Inferior parietal cortex (tissue), 1 donor: Measurements from ENCODE around the gene IFNB1.
A peak's percentile ranks its signal among the peaks of the same experiment; 100 is the strongest.

Source experiments
- DNase-seq: peaks from one replicate; pipeline ENCODE4 v3.0.0-alpha.2; 2016; ENCODE audit errors: extremely low spot score

IFNB1 gene

DNA sequence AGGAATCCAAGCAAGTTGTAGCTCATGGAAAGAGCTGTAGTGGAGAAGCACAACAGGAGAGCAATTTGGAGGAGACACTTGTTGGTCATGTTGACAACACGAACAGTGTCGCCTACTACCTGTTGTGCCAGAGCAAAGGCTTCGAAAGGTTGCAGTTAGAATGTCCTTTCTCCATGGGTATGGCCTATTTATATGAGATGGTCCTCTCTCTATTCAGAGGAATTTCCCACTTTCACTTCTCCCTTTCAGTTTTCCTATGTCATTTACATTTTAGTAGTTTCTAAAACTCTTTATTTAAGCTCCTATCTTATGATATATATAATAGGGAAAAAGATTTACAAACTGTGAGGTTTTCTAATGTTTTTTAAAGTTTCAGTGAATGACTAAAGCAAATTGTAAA is at the start of gene IFNB1:
Gene IFNB1 (minus strand): TSS at position 162 of the 400 bp plus-strand sequence. CDS start 73 bp downstream, at position 89.
- no peak for DNase-seq

- no peak for DNase-seq
These were observed 44.0 kb upstream of the IFNB1 start for GRCh38 chr9:21121595-21122251.

GRCh38 chr9:21121079-21121478 is 43.3 kb upstream of the IFNB1 start:
- DNase-seq = no peak

GRCh38 chr9:21119093-21119770 is 41.5 kb upstream of the IFNB1 start:
- no peak for DNase-seq

DNA sequence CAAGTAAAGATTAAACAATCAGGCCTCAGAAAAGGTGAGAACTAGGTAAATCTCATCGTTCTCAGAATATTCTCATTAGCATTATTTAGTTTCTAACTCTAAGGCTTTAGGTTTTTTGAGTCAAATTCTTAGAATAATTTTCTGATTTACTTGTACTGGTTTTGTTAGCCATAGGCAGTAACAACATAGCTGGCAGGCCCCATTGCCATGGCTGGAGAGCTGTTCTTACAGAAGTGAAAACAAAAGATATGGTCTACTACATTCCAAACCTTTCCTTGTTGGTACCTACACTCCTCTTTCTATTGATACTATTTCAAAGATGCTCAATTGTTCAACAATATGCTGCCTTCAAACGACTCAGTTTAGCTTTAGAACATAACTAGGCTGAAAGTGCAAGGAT is 36.6 kb upstream of the IFNB1 start:
- no peak for DNase-seq

DNA sequence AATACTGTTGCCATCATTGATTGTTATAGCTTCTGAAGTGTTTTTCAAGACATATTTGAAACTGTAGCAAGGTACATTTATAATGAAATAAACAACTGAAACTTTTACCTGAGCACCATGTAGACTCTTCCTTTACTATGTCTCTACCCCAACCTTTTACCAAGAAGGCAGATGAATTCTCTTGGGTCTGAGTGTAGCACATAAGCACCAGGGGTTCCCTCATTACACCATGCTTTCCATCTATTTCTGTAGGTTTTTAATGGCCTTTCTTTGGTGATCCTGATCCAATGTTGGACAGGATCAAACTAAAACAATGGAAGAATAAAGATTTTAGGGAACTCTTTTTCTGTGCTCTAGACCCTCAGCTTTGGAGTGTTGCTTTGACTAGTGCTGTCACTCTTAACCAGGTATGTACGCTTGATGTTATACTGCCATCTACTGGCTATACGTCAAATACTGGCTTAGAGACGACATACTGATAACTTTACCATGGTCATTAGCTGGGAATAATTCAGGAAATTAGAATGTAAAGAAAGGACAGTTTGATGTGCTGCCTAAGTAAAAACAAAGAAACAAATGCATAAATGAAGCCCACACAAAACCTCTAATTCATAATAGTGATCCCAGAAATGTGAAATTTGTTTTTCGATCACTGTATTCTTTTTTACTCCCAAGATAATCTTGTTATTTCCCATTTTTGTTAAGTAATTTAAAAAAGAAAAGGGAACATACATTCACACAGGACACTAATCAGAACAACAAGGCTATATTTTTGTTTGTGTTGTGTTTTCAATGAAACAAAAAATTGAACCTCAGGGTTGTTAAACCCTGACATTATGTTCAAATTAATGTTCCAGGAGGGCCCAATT is 33.2 kb upstream of the IFNB1 start:
- peak; percentile 86 for DNase-seq

GRCh38 chr9:21104787-21105186 is 27.0 kb upstream of the IFNB1 start:
- no peak for DNase-seq

DNA sequence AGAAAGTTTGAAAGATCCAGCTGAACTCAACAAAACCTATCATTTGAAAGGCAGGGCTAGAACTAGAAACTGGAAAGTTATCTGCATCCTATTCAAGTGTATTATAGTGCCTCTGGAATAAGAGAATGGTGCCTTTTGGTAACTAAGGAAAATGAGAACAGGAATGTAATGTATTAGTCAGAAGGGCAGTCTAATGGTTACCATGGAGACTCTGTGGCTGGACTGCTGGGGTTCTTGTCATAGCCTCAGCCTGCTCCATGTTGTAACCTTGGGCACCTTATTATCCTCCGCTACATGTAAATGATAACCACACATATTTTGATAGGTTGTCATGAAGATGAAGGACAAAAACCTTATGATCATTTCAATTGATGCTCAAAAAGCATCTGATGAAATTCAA is 24.6 kb upstream of the IFNB1 start:
- DNase-seq = no peak

DNA sequence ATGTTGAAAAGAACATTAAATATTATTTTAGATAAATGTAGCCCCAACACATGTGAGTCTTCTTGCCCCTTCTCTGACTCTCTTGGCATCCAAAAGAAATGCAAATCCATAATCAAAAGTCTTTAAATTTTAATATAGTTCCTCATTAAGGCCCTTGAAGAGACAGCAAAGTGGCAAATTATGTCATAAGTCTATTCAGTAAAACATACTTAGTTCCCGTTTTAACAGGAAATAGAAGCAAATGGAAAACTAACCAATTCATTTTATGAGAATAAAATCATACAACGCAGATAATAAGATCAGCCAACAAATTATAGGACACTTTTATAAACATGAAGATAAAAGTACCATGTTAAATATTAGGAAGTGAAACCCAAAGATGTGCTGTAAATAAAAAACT is 20.1 kb upstream of the IFNB1 start:
- no peak for DNase-seq

DNA sequence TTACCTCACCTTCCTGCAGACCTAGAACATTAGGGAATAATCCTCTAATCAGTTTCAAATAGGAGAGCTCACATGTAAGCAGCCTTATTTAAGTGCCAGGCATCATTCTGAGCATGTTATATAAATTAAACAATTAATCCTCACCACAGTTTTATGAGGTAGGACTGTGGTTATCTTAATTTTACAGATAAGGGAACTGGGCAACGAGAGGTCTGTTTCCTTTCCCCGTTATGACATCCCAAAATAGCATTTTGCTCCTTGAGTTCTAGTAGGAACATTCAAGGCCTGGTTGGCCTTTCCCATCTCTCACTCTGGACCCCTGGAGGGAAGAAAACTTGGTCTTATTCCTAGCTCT is 19.1 kb upstream of the IFNB1 start:
- DNase-seq = no peak

DNA sequence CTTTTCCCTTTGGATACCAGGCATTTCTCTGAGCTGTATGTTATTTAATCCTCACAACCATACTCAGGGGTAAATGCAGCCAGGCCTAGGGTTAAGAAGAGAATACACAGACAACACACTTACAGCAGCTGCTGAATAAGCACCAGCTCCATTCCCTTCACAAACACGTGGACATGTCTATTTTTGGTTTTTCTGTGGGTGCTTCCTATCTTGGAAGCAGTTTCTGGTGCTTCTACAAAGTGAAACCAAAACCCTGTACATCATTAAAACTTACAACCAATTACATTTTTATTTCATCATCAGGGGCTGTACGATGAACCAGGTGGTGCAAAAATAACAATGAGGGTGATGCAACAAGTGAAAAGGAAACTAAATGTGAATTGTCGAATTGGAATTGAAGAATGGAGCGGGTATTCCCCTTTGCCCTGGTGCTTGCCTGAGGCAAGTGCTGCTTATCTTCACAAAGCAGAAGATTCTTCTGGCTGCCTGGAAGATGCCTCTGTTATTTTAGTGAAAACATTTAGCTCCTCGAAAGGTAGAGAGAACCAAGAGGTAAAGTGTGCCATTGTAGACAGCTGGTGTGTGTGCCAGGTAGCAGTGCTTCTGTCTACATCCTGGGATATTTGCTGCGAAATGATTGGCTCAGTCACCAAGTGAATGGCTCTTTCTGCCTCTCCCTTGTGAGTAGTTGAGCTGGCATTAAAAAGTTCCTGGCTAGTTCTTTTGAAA is 18.6 kb upstream of the IFNB1 start:
- peak; percentile 36 for DNase-seq

- no peak for DNase-seq
These were observed 17.8 kb upstream of the IFNB1 start for GRCh38 chr9:21095561-21095960.

DNA sequence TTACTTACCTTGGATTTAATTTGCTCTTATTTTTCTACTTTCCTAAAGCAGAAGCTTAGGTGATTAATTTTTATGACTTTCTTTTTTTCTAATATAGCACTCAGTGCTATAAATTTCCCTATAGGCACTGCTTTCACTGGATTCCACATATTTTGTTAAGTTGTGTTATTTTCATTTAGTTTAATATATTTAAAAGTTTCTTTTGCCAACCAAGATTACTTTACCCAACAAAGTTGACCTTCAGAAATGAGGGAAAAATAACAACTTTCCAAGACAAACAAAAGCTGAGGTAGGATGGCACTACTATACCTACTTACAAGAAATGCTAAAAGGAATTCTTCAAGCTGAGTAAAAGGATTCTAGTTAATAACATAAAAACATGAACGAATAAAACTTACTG is 8.8 kb upstream of the IFNB1 start:
- no peak for DNase-seq

GRCh38 chr9:21085005-21085404 is 7.3 kb upstream of the IFNB1 start:
- no peak for DNase-seq

- no peak for DNase-seq
These were observed 6.6 kb upstream of the IFNB1 start for GRCh38 chr9:21084242-21084850.

DNA sequence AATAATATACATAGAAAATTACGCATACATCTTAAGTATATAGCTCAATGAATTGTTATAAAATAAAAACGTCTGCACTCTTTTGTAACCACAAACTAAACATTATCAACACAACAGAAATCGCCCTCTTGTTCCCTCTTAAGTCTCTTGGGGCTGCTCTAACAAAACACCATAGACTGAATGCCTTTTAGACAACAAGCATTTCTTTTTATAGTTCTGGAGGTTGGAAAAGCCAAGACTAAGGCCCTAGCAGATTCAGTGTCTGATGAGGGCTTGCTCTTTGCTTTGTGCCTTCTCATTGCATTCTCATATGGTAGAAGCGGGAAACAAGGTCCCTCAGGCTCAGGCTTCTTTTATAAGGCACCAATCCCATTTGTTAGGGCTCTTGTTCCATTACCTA is 4.9 kb upstream of the IFNB1 start:
- DNase-seq = no peak

GRCh38 chr9:21081999-21082398 is 4.3 kb upstream of the IFNB1 start:
- no peak for DNase-seq

DNA sequence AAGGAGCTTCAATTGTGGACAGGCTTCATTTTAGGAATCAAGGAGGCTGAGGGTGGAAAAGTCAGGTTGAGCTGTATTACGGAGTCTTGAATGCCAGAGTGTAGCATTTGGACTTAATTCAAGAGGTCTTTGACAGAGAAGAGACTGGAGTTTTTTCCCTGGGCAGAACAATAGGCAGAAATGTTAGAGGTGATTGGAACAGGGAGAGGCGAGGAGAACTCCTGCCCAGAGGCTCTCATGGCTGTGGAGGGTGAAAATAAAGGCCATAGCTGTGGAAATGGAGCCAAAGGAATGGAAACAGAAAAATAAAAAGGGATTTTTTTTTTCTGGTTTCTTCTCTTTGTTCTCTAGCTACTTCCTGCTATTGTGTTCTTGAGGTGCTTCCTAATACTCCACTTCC is 3.7 kb upstream of the IFNB1 start:
- DNase-seq = no peak

DNA sequence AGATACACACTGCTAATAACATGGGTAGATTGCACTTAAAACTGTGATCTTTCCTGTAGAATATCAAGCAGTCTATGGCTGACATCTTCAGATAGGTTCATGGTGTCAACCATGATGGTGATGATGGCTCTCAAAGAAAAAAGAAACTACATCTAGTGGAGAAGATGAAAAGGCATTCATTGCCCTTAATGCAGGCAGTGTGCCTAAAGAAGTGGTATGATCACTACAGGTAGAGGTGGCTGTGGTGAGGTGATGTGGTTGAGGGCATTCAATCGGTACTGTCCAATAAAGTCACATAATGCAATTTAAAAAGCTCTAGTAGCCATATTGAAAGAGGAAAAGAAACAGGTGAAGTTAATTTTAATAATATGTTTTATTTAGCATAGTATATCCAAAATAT is 3.1 kb upstream of the IFNB1 start:
- no peak for DNase-seq

- no peak for DNase-seq
These were observed 960 bp upstream of the IFNB1 start for GRCh38 chr9:21078702-21079101.

DNA sequence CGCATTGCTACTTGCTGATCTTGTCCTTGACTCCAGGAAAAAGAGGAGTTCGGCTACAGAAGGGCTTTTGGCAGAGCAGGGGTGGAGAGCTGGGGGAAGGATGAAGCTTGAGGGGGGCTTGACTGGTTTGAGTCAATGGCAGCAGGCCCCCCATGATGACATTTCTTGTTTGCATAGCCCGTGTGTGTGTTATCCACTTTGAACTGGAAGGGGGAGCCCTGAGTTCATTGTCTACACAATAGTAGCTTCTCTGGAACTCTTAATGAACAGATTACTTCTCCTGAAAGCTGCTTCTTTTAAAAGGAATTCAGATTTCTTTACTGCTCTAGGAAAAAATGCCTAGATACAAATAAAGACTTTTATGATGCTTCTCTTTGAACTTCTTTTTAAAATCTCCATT is 2.3 kb downstream of the IFNB1 start:
- DNase-seq = no peak

DNA sequence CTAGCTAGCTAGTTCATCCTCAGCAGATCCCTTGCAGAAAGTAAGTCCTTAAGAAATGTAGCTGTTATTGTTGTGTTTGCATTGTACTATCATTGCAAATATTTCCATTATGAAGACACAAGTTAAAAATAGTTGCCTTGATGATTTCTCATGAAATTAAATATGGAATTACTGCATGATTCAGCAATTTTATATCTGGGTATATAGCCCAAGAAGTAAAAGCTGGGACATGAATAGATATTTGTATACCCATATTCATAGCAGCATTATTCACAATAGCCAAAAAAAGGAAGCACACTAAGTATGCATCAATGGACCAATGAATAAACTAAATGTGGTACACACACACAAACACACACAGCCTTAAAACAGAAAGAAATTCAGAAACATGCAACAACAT is 6.8 kb downstream of the IFNB1 start:
- DNase-seq = no peak
